ENCODE measurements around the gene GLB1L.
A peak's percentile ranks its signal among the peaks of the same experiment; 100 is the strongest.

Gene GLB1L

DNA sequence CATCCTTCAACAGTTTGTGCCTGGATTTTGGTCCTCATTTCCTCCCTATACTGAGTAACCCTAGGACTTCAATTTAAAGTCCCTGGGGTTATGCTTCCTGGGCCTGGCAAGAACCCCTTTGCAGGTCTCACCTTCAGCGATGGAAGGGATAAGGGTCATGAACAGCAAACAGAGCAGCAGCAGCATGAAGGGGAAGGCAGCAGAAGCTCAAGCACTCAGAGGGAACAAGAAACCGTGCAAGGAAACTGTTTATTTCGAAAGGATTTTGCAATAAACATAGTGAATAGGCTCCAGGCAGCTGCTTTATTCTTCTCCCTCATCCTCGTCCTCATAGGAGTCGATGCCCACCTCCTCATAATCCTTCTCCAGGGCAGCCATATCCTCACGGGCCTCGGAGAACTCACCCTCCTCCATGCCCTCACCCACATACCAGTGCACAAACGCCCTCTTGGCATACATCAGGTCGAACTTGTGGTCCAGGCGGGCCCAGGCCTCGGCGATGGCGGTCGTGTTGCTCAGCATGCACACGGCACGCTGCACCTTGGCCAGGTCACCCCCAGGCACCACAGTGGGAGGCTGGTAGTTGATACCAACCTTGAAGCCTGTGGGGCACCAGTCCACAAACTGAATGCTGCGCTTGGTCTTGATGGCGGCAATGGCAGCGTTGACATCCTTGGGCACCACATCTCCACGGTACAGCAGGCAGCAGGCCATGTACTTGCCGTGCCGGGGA lies 5.0 kb upstream of the GLB1L start:
- Histone ChIP-seq H3K36me3 (ENCODE audit: insufficient read depth) (no peaks in the 10 kb centered on the region), H4K20me1 (ENCODE audit: insufficient read depth) (no peaks in the 10 kb centered on the region), H3K79me2 (ENCODE audit: insufficient read depth, low read depth) (peaks cover 6% of the 10 kb centered on the region; the same call in 1 of the 2 replicates), H3K9ac (no peak overlapping the region), H3K27ac (peak overlapping the region; percentile 19; the same call in 1 of the 2 replicates), H3K4me2 (peak overlapping the region; percentile 21; the same call in 1 of the 2 replicates), H2AFZ (ENCODE audit: low read depth) (no peak overlapping the region), H3K4me1 (ENCODE audit: low read depth, poor library complexity, severe bottlenecking) (peaks cover 30% of the 10 kb centered on the region), H3K4me3 (IDR thresholded peaks at IDR 0.05; ENCODE audit: insufficient read depth, low read depth, low read length) (no peak overlapping the region), H3K27me3 (ENCODE audit: insufficient read depth, low read depth) (peaks cover 10% of the 10 kb centered on the region; the same call in 1 of the 2 replicates)
- TF ChIP-seq, protein P1, sequence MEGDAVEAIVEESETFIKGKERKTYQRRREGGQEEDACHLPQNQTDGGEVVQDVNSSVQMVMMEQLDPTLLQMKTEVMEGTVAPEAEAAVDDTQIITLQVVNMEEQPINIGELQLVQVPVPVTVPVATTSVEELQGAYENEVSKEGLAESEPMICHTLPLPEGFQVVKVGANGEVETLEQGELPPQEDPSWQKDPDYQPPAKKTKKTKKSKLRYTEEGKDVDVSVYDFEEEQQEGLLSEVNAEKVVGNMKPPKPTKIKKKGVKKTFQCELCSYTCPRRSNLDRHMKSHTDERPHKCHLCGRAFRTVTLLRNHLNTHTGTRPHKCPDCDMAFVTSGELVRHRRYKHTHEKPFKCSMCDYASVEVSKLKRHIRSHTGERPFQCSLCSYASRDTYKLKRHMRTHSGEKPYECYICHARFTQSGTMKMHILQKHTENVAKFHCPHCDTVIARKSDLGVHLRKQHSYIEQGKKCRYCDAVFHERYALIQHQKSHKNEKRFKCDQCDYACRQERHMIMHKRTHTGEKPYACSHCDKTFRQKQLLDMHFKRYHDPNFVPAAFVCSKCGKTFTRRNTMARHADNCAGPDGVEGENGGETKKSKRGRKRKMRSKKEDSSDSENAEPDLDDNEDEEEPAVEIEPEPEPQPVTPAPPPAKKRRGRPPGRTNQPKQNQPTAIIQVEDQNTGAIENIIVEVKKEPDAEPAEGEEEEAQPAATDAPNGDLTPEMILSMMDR (conservative IDR thresholded peaks at IDR 0.05; ENCODE audit: low read depth, low read length), result no peak

DNA sequence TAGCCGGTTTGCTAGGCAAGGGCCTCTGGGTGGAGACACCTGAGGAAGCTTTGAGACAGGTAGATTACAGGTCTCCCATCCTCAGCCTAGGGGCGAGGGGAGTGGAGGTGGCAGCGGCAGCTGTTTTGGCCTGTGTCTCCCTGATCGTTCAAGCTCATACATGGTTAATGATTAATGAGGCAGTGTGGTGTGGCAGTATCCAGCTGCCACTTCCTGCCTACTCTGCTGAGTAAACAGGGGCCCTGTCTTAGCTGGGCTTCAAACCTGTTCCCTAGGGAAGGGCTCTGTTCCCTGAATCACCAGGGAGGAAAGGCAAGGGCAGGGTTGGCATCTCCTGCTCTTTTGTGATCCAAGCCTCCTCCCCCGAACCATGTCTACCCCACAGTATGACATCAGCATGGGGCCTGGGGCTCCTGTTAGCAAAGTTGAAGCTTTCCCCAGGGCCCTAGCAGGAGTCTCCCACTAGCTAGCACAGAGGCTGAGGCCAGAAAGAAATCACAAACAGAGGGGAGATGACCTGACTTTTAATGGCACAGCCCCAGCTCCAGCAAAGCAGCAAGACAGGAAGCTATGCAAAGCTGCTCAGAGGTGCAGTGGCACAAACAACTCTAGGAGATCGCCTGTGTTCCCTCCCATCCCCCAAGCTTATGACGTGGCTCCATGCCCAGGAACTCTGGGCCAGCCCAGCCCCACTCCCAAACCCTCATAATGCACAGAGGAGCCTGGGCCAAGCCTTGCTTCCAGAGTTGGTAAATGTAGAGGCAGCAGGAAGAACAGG lies 4.1 kb upstream of the GLB1L start:
- H3K79me2 ChIP-seq (ENCODE audit: insufficient read depth, low read depth), result peaks cover 6% of the 10 kb centered on the region; the same call in 1 of the 2 replicates
- H3K4me2 ChIP-seq, result peak overlapping the region; percentile 21; the same call in 1 of the 2 replicates
- H3K27me3 ChIP-seq (ENCODE audit: insufficient read depth, low read depth), result 0 out of 2 replicates have a peak, but pooled peaks cover 2% of the 10 kb centered on the region
- no peak overlapping the region for H2AFZ ChIP-seq (ENCODE audit: low read depth)
- no peaks in the 10 kb centered on the region for H4K20me1 ChIP-seq (ENCODE audit: insufficient read depth)
- H3K27ac ChIP-seq, result peak overlapping the region; percentile 19; the same call in 1 of the 2 replicates
- TF ChIP-seq, protein P1 (conservative IDR thresholded peaks at IDR 0.05; ENCODE audit: low read depth, low read length), result no peak
- H3K36me3 ChIP-seq (ENCODE audit: insufficient read depth), result no peaks in the 10 kb centered on the region
- no peak overlapping the region for H3K9ac ChIP-seq
- H3K4me1 ChIP-seq (ENCODE audit: low read depth, poor library complexity, severe bottlenecking), result peaks cover 26% of the 10 kb centered on the region
- no peak overlapping the region for H3K4me3 ChIP-seq (IDR thresholded peaks at IDR 0.05; ENCODE audit: insufficient read depth, low read depth, low read length)

DNA sequence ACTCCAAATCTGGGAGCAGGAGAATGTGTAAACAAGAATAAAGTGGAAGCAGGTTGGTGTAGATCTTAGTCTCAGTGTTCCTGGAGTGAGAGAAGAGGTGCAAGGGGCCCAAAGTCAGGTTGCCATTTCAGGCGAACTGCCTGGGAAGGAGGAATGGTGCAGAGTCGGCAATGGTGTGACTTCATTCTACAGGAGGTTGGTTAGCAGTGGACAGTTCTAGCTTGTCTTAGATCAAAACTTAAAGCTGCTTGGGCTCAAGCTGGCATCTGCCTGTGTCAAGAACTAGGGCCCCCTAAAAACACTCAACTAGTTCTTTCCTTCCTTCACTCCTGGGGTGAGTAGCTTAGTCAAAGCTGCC lies 3.6 kb upstream of the GLB1L start:
- Histone ChIP-seq H3K4me3 (IDR thresholded peaks at IDR 0.05; ENCODE audit: insufficient read depth, low read depth, low read length) (no peak overlapping the region), H3K79me2 (ENCODE audit: insufficient read depth, low read depth) (peaks cover 6% of the 10 kb centered on the region; the same call in 1 of the 2 replicates), H3K4me2 (peak overlapping the region; percentile 21; the same call in 1 of the 2 replicates), H3K27me3 (ENCODE audit: insufficient read depth, low read depth) (no peaks in the 10 kb centered on the region), H2AFZ (ENCODE audit: low read depth) (no peak overlapping the region), H3K27ac (peak overlapping the region; percentile 19; the same call in 1 of the 2 replicates), H3K36me3 (ENCODE audit: insufficient read depth) (no peaks in the 10 kb centered on the region), H4K20me1 (ENCODE audit: insufficient read depth) (no peaks in the 10 kb centered on the region), H3K9ac (no peak overlapping the region), H3K4me1 (ENCODE audit: low read depth, poor library complexity, severe bottlenecking) (peaks cover 29% of the 10 kb centered on the region)
- TF ChIP-seq, protein P1 (conservative IDR thresholded peaks at IDR 0.05; ENCODE audit: low read depth, low read length), result no peak

DNA sequence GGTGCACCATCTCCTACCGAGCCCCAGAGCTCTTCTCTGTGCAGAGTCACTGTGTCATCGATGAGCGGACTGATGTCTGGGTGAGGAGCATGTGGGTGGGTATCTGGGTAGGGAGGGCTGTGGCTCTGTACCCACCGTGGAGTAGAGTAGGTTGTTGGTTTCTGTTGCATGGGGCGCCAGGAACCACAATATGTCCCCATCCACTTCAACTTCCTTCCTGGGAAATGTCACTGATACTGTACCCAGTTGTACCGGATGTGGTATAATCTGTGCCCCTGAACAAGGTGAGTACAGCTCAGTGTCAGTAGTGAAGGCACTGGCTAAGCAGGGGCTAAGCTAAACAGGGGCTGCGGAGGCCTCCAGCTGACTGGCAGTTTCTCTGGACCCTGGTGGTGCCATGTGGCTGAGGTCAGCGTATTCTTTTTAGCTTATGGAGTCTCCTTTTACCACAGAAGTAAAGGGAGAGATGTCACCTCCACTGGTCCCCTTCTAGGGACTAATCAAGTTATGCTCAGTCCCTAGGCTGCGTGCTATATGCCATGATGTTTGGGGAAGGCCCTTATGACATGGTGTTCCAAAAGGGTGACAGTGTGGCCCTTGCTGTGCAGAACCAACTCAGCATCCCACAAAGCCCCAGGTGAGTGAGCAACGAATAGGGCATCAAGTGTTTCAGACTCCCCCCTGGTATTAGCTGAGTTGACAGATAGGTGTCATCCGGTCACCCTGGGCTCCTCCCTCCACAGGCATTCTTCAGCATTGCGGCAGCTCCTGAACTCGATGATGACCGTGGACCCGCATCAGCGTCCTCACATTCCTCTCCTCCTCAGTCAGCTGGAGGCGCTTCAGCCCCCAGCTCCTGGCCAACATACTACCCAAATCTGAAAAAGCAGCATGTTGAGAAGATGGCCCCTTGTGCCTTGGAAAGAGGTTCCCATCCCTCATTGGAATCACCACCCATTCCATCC lies 2.7 kb upstream of the GLB1L start:
- Histone ChIP-seq H3K27me3 (ENCODE audit: insufficient read depth, low read depth) (no peaks in the 10 kb centered on the region), H4K20me1 (ENCODE audit: insufficient read depth) (no peaks in the 10 kb centered on the region), H3K79me2 (ENCODE audit: insufficient read depth, low read depth) (peaks cover 6% of the 10 kb centered on the region; the same call in 1 of the 2 replicates), H3K9ac (no peak overlapping the region), H2AFZ (ENCODE audit: low read depth) (no peak overlapping the region), H3K4me2 (no peak overlapping the region), H3K36me3 (ENCODE audit: insufficient read depth) (no peaks in the 10 kb centered on the region), H3K4me1 (ENCODE audit: low read depth, poor library complexity, severe bottlenecking) (peaks cover 29% of the 10 kb centered on the region), H3K4me3 (IDR thresholded peaks at IDR 0.05; ENCODE audit: insufficient read depth, low read depth, low read length) (no peak overlapping the region), H3K27ac (no peak overlapping the region)
- TF ChIP-seq, protein P1 (conservative IDR thresholded peaks at IDR 0.05; ENCODE audit: low read depth, low read length), result no peak

All from KMS-11 (cell line).